TTC549 (cell line): ENCODE data around the gene CDH13.
"Not testable (repeated sequence)": the region's sequence is repeated elsewhere in the genome, so short reads cannot be mapped to it uniquely, and the experiment has no call there.

Experiments
- FAIRE-seq: peaks from 2 replicates; lab custom pipeline; 2012; peaks lifted over from hg19 to GRCh38; lab: Jason Lieb, UNC

CDH13 gene

GRCh38 chr16:82892324-82892723 lies 265.6 kb downstream of the CDH13 start:
- FAIRE-seq = no peak

GRCh38 chr16:82895843-82896242 lies 269.1 kb downstream of the CDH13 start:
- FAIRE-seq = no peak

GRCh38 chr16:82899006-82899405 lies 272.2 kb downstream of the CDH13 start:
- FAIRE-seq = no peak

- FAIRE-seq = no peak
These were observed 273.1 kb downstream of the CDH13 start for GRCh38 chr16:82899731-82900450.

GRCh38 chr16:82900559-82900958 lies 273.8 kb downstream of the CDH13 start:
- no peak for FAIRE-seq

GRCh38 chr16:82911925-82912324 lies 285.2 kb downstream of the CDH13 start:
- no peak for FAIRE-seq

GRCh38 chr16:82915139-82915824 lies 288.5 kb downstream of the CDH13 start:
- FAIRE-seq = no peak

GRCh38 chr16:82917886-82918595 lies 291.3 kb downstream of the CDH13 start:
- FAIRE-seq = no peak

GRCh38 chr16:82924075-82924854 lies 297.5 kb downstream of the CDH13 start:
- FAIRE-seq = no peak

GRCh38 chr16:82926500-82926899 lies 299.7 kb downstream of the CDH13 start:
- no peak for FAIRE-seq

GRCh38 chr16:82933933-82934332 lies 307.2 kb downstream of the CDH13 start:
- FAIRE-seq = not testable (repeated sequence)

GRCh38 chr16:82935766-82936165 lies 309.0 kb downstream of the CDH13 start:
- FAIRE-seq = no peak

GRCh38 chr16:82936941-82937551 lies 310.3 kb downstream of the CDH13 start:
- no peak for FAIRE-seq

GRCh38 chr16:82937926-82938520 lies 311.3 kb downstream of the CDH13 start:
- FAIRE-seq = no peak

GRCh38 chr16:82943371-82943770 lies 316.6 kb downstream of the CDH13 start:
- FAIRE-seq = no peak

GRCh38 chr16:82945420-82946101 lies 318.8 kb downstream of the CDH13 start:
- no peak for FAIRE-seq

- FAIRE-seq = no peak
These were observed 320.9 kb downstream of the CDH13 start for GRCh38 chr16:82947698-82948097.

- no peak for FAIRE-seq
These were observed 322.2 kb downstream of the CDH13 start for GRCh38 chr16:82949016-82949415.

GRCh38 chr16:82953517-82953916 lies 326.7 kb downstream of the CDH13 start:
- no peak for FAIRE-seq

GRCh38 chr16:82954224-82954929 lies 327.6 kb downstream of the CDH13 start:
- no peak for FAIRE-seq
